DND-41 (cell line): ENCODE measurements around the gene PRKCD.

Experiments used
- ATAC-seq: fragments of 200-7000 bp; cut with Tn5 transposase; 3 replicates; pipeline ENCODE4 v1.9.1; 2021; ENCODE audit warnings: low read depth; ENCODE audit not compliant: insufficient read depth
- DNase-seq: peaks from one replicate; pipeline ENCODE4 v3.0.0-alpha.2; 2020
- H2AFZ ChIP-seq: 2 replicates; pipeline ENCODE4 v1.6.0; 2012; ENCODE audit warnings: low read depth, low read length
- H3K27ac ChIP-seq: 2 replicates; pipeline ENCODE4 v1.5.1; 2012; ENCODE audit warnings: low read length, inconsistent platforms
- H3K27me3 ChIP-seq: fragments of 200-600 bp; sonication (generic); 2 replicates; pipeline ENCODE4 v1.6.0; 2012; ENCODE audit warnings: low read length, mild to moderate bottlenecking, inconsistent platforms; ENCODE audit not compliant: insufficient read depth, poor library complexity
- H3K36me3 ChIP-seq: 2 replicates; pipeline ENCODE4 v1.5.1; 2012; ENCODE audit warnings: low read length, inconsistent platforms; ENCODE audit not compliant: insufficient read depth
- H3K4me1 ChIP-seq: 2 replicates; pipeline ENCODE4 v1.5.1; 2012; ENCODE audit warnings: mild to moderate bottlenecking, low read length; ENCODE audit not compliant: insufficient read depth
- H3K4me2 ChIP-seq: 2 replicates; pipeline ENCODE4 v1.6.0; 2012; ENCODE audit warnings: mild to moderate bottlenecking, moderate library complexity, low read length, inconsistent platforms; ENCODE audit not compliant: insufficient read depth
- H3K4me3 ChIP-seq, 2 experiments: fragments of 200-600 bp in 1 of 2; shearing (Covaris generic) in 1 of 2; 2 replicates each; pipeline ENCODE4 v1.5.1; 2012 to 2016; ENCODE audit warnings: inconsistent platforms in 2 of 2, low read length in 2 of 2, mild to moderate bottlenecking in 2 of 2, low read depth in 1 of 2, moderate library complexity in 1 of 2
- H3K79me2 ChIP-seq: 2 replicates; pipeline ENCODE4 v1.6.0; 2012; ENCODE audit warnings: low read length, inconsistent platforms; ENCODE audit not compliant: insufficient read depth
- H3K9ac ChIP-seq: 2 replicates; pipeline ENCODE4 v1.6.0; 2012; ENCODE audit warnings: low read depth, mild to moderate bottlenecking, inconsistent platforms, low read length, moderate library complexity
- H3K9me3 ChIP-seq: 2 replicates; pipeline ENCODE4 v1.5.1; 2012; ENCODE audit warnings: low read length, moderate library complexity, mild to moderate bottlenecking, inconsistent platforms; ENCODE audit not compliant: insufficient read depth, severe bottlenecking
- H4K20me1 ChIP-seq: 2 replicates; pipeline ENCODE4 v1.6.0; 2012; ENCODE audit warnings: low read length; ENCODE audit not compliant: insufficient read depth
- CTCF ChIP-seq: IDR thresholded peaks from 2 replicates; pipeline ENCODE4 v1.5.1; 2012; ENCODE audit warnings: borderline replicate concordance, low read length, moderate library complexity, mild to moderate bottlenecking; ENCODE audit not compliant: poor library complexity, severe bottlenecking; ENCODE audit errors: extremely low read depth
- EZH2 ChIP-seq: IDR thresholded peaks from 3 replicates; pipeline ENCODE4 v1.6.1; 2012; ENCODE audit warnings: borderline replicate concordance, low read depth, mild to moderate bottlenecking, moderate library complexity, low read length, inconsistent platforms; ENCODE audit not compliant: severe bottlenecking

The PRKCD gene

GRCh38 chr3:53234130-53234840 is 73.3 kb downstream of the PRKCD start:
- H3K36me3 ChIP-seq = peaks cover 98% of the 10 kb centered on the region
- H3K9ac ChIP-seq = no peak overlapping the region

GRCh38 chr3:53234841-53235232 is 73.8 kb downstream of the PRKCD start:
- Histone ChIP-seq H3K9ac (no peak overlapping the region), H3K4me2 (no peak overlapping the region), H3K27ac (no peak overlapping the region), H2AFZ (no peak overlapping the region), H3K9me3 (no peaks in the 10 kb centered on the region), H4K20me1 (peaks cover 64% of the 10 kb centered on the region), H3K79me2 (no peaks in the 10 kb centered on the region; the same call in 1 of the 2 replicates), H3K4me1 (no peaks in the 10 kb centered on the region), H3K27me3 (no peaks in the 10 kb centered on the region), H3K4me3 (no peak overlapping the region), H3K36me3 (peaks cover 98% of the 10 kb centered on the region)
- DNase-seq (no peak), ATAC-seq (no peak)
- no peak for TF ChIP-seq CTCF
- no peak for TF ChIP-seq EZH2

More at GRCh38 chr3:53234130-53234840, 73.3 kb downstream of the PRKCD start:
- Histone ChIP-seq H3K9me3 (no peaks in the 10 kb centered on the region), H3K27me3 (no peaks in the 10 kb centered on the region), H2AFZ (no peak overlapping the region), H3K27ac (no peak overlapping the region), H3K4me1 (no peaks in the 10 kb centered on the region), H3K79me2 (no peaks in the 10 kb centered on the region; the same call in 1 of the 2 replicates), H4K20me1 (peaks cover 62% of the 10 kb centered on the region), H3K4me2 (no peak overlapping the region), H3K4me3 (no peak overlapping the region)
- TF ChIP-seq EZH2 = no peak
- no peak for TF ChIP-seq CTCF
- no peak for DNase-seq
- ATAC-seq = no peak

- Histone ChIP-seq H3K4me2 (no peak overlapping the region), H2AFZ (no peak overlapping the region), H3K9ac (no peak overlapping the region), H3K36me3 (peaks cover 98% of the 10 kb centered on the region), H3K27me3 (no peaks in the 10 kb centered on the region), H4K20me1 (peaks cover 64% of the 10 kb centered on the region), H3K27ac (no peak overlapping the region), H3K4me1 (no peaks in the 10 kb centered on the region), H3K79me2 (peaks cover 5% of the 10 kb centered on the region), H3K9me3 (no peaks in the 10 kb centered on the region), H3K4me3 (no peak overlapping the region)
- DNase-seq (no peak), ATAC-seq (no peak)
- no peak for TF ChIP-seq CTCF
- no peak for TF ChIP-seq EZH2
Observed at GRCh38 chr3:53235545-53235944, 74.5 kb downstream of the PRKCD start.
